ENCODE results near the gene HNRNPF. TPM values are rescaled to one million over a fixed set of nuclear protein-coding genes. Genes with fewer than 3 reads are reported as not detected.
A peak's percentile ranks its signal among the peaks of the same experiment; 100 is the strongest.
"Not testable (repeated sequence)": the region's sequence is repeated elsewhere in the genome, so short reads cannot be mapped to it uniquely, and the experiment has no call there.

HNRNPF gene
- total RNA-seq, 1 experiment from 2014 or later, result 515 TPM

DNA sequence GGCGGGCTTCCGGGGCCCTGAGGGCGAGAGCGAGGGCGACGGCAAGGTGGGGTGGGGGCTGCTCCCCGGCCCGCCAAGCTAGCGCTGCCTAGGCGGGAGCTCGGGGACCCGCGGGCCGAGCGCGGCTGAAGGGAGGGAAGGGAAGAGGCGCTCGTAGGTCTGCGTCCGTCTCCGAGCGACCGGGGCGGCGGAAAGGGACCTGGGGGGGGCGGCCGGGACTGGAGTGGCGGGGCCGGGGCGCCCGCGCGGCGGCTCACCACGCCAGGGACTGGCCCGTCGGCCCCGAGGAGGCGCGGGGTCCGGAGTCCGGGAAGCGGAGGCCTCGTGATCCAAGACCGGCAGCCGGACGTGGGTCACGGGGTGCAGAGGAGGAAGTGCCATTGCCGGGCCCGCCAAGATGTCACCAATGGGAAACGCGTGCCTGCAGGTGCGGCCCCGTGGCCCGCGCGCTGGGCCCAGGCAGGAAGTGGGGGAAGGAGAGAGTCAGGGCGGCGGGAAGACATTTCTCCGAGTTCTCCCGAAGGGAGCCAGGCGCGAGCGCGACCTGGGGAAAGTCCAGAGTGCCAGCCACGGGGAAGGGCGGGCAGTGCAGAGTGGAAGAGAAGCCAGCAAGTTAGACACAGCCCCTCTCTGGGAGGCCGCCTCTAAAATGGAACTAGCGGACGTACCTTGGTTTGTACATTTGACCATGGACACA lies 11.9 kb downstream of the HNRNPF start:
- peak; percentile 94 for DNase-seq (ENCODE audit: low spot score)

DNA sequence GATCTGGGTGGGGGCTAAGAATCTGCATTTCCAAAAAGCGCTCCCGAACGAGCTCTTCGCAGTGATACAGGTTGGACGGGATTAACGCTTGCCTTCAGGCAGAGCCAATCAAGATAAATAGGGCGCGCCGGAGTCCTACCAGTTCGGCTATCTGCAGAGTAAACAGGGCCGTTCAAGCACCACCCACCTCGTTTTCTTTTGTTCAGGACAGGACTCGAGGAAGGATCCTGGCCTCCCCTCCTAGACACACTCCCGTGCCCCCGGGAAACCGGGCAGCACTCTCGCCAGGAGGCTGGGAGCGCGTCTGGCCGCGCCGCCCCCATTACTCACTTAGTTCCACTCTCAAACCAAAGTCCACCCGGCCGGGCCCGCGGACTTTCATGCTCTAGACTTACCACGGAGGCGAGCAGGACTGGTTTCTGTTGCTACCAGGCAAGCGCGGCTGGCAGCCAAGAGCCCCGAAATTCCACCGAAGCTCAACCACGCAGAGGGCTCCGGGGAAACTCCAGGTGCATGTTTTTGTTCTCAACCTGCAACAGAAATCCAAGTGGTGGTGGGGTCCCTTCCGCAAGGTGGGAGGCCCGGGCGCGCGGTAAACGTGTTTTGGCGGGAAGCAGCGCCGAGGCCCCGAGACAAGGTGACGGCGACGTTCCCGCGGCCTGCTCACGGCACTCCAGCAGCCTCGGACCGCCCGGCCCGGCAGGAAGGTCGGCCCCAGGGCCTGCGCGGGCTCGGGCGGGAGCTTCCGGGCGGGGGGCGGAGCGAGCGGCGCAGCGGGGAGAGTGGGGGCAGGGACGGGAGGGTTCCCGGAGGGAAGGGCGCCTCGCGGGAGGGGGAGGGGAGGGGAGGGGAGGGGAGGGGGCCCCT lies 12.7 kb downstream of the HNRNPF start:
- DNase-seq (ENCODE audit: low spot score), result peak; percentile 79

DNA sequence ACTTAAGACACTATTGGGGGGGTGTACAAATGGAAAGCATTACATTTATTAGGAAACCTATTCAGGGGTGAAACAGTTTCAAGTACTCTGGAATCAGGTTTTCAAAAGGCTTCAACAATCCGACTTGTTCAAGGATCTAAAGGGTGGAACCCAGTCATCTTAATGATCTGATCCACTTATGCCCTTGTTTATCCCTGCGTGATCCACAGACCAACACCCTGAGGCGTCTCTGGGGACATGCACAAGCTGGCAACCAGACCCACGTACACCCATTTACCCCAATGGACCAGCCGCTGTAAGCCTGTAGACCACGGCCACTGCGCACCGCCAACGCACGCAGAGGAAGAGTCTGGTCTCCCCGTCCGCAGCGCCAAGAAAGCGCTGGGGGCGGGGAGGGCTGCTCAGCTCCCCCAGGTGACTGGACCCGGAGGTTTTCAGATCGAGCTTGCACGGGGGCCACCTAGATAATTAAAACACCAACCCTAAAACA lies 13.4 kb downstream of the HNRNPF start:
- DNase-seq (ENCODE audit: low spot score), result no peak

DNA sequence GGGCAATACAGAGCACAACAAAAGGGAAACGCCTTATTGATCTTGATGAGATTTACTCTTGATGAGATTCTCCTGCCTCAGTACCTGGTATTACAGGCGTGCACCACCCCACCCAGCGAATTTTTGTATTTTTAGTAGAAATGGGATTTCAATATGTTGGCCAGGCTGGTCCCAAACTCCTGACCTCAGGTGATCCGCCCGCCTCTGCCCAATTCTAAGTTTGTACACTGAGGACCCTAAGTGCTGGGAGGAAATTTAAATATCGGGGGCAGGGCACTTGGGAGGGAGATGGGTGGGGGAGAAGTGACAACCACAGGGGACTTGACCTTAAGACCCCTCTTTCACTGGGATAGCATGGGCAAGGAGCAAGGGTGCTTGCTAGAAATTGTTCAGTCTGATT lies 14.1 kb downstream of the HNRNPF start:
- DNase-seq (ENCODE audit: low spot score), result no peak

DNA sequence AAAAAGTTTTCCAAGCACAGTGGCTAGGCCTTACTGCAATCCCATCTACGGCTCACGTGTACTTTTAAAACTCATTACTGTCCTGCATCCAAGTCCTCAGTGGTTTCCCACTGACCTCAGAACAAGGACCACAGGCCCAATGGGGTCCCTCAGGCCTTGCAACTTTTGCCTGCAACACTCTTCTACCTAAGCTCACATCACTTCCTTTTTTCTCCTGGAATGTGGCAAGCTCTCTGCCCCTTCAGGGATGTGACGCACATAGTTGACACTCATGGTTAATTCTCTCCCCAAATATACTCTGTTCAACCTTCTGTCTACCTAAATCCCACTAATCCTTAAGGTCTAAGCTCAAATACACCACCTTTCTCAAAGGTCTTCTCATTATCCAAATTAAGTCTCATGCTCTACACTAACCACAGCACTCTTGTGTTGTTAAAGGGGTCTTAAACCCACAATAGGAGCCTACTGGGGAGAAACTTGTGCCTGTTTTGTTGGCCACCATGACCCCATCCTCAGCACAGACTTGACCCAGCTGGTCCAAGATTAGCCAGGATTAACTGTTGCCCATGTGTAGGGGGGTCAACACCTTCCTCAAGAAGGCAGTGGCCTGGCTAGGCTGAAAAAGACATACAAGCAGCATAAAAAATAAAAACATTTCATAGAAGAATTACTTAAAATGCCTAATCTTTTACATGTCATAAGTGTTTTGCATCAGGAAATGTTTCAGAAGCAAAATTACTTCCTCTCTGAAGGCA lies 15.2 kb downstream of the HNRNPF start:
- DNase-seq (ENCODE audit: low spot score), result no peak

DNA sequence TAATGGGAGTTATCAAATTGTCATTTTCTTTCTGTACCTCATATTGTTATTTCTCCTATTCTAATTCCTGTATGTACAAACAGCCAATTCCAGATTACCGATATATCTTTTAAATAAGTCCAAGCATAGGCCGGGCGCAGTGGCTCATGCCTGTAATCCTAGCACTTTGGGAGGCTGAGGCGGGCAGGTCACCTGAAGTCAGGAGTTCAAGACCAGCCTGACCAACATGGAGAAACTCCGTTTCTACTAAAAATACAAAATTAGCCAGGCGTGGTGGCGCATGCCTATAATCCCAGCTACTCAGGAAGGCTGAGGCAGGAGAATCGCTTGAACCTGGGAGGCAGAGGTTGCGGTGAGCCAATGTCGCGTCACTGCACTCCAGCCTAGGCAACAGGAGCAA lies 15.8 kb downstream of the HNRNPF start:
- not testable (repeated sequence) for DNase-seq (ENCODE audit: low spot score)

DNA sequence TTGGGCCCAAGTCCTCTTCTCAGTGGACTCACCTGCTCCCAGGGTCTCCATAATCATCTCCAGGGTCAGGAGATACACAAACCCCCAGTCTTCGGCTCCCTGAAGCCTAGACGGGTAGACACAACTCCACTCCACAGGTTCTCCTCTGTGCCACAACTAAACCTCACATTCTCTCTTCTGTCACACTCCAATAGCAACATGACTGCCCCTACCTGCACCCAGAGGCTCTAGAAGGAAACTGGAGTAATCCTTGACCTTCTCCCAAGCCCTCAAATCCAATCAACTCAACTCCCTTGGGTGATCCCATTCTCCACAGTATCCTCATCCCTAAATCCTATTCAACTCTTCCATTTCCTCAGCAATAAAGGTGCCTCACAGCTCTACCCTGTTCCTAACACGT lies 16.2 kb downstream of the HNRNPF start:
- DNase-seq (ENCODE audit: low spot score), result no peak

DNA sequence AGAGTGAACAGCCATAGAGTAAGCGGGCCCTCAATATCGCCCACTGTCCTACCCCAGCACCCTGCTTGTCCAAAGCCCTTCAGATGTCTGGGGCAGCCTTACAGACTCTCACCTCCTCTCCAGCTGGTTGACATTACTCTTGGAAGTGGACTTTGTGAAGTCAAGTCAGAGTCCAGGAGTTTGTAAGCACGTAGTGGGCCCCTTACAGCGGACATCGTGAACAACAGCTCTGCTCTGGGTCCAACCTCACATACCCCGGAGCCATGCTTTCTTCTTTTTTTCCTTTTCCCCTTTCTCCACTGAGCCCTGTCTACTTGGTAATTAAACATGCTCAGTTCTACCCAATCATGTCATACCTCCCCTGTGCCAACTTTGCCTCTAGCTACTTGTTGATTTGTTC lies 17.5 kb downstream of the HNRNPF start:
- DNase-seq (ENCODE audit: low spot score), result peak; percentile 0

DNA sequence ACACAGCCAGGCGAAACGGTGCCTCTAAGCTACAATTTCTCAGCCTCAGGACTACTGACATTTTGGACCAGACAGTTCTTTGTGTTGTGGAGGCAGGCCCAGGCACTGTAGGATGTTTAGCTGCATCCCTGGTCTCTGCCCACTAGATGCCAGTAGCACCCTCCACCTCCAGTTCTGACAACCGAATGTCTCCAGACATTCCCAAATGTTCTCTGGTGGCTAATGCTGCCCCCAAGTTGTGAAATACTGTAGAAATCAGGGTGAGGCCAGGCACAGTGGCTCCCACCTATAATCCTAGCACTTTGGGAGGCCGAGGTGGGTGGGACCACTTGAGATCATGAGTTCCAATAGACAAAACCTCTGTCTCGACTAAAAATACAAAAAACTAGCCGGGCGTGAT lies 18.2 kb downstream of the HNRNPF start:
- DNase-seq (ENCODE audit: low spot score), result no peak

DNA sequence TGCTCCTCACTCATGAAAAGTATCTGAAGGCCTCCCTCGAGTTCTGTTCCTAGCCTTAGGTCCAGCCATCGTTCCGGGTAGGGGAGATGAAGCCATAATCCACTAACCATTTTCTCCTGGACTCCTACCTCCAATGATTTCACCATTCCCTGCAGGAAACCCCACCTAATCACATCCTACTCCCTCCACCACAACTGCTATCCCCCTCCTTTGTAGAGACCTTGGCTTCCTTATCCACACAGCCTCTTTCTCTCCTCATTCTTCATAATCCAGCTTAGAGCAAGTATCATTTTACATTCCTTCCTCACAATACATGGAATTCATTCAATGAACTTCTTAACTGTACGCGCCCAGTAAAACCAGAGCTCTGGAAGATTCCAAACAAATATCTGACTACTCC lies 18.7 kb downstream of the HNRNPF start:
- DNase-seq (ENCODE audit: low spot score), result no peak

DNA sequence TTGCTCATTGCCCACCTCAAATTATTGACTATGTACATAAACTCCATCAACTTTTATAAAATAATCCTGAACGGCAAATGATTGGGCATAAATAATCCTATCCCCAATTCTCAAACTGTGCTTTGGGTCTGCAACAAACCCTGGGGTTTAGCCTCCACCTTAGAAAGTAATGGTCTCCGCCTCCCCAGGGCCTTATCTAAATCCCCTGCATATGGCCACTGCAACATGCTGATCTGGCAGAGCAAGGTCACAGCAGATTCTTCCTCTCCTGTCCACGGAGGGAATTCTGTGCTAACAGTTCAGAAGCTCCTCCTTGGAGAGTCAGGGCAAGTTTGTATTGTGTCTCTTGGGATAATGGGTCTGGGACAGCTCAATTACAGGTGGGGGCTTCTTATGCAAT lies 19.1 kb downstream of the HNRNPF start:
- DNase-seq (ENCODE audit: low spot score), result no peak

DNA sequence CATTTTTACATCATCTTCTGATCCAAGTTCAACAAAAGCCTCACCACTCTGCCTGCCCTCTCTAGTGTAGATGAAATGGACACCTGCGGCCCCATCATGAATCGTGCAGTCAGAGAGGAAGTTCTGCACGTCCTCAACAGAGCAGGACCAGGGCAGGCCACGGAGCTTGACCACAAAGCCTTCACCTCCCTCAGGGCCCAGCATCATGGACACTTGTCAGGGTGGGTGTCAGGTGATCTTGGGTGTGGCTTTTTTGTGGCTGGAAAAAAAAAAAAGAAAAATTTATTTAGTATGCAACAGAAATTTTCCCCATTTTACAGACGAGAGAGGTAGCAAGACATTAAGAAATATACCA lies 21.3 kb downstream of the HNRNPF start:
- DNase-seq (ENCODE audit: low spot score), result no peak

DNA sequence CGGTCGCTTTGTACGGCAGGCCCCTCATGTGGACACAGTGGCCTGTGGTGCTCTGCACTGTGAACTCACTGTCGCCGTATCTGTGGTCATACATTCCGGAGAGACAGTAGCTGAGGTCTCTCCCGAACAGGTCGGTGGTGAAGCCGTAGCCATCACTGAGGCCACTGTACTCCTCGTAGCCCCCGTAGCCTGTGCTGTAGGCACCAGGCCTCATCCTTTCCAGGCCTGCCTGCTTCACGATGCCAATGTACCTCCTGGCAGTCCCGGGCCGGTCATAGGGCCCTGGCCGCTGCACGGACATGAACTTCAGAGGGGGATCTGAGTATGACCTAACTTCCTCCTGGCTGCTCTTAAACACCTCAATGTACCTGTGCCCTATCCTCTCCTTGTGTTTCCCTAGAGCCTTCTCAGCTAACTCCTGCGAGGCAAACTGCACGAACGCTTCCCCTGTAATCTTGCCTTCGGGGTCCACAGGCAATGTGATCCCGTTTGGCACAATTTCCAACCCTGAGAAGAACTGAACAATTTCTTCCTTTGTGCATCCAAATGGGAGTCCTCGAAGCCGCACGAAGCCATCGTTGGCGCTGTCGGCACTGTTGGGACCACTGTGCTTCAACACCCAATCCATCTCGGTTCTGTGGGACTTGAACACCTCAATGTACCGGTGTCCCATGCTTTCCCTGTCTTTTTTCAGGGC lies 21.9 kb downstream of the HNRNPF start:
- peak; percentile 0 for DNase-seq (ENCODE audit: low spot score)

DNA sequence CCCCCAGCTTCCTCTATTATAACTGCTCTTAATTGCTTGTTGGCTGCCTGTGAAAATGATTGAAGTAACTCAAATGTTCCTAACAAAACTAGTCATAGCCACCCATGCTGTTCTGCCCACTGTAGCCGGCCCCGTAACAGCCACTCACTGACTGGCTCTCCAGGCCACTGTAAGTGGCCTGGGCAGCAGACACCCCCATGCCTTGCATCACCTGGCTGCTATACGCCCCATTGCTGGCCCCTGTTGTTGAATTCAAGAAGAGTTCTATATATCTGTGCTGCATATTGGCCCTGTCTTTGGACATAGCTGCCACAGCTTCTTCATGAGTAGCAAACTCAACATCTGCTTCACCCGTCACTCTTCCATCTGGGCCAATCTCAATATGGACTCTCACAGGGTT lies 22.4 kb downstream of the HNRNPF start:
- DNase-seq (ENCODE audit: low spot score), result peak; percentile 0

DNA sequence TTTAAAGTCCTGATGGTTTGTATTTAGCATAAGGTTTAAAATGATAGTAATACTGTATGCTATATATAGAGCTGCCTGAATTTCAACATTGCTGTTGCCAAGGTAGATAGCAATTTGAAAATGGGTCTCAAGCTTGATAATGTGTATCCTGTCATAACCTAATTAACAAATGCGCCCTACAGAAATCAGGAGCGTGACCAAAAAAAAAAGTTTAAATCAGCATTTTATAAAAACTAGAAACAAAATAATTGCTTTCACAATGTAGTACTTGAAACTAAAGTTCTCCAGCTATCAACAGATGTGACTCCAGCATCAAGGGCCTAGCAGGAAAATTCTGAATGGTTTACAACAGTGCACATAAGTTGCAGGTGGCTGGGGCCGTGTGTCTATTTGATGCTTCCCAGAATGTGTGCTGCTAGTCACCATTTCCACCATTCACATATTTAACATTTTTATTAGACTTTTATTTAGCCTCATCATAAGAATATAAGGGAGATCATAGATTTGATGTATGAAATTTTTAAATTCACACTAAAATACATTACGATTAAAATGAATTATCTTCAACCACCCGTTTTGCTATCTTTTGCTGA lies 23.5 kb downstream of the HNRNPF start:
- DNase-seq (ENCODE audit: low spot score), result no peak

DNA sequence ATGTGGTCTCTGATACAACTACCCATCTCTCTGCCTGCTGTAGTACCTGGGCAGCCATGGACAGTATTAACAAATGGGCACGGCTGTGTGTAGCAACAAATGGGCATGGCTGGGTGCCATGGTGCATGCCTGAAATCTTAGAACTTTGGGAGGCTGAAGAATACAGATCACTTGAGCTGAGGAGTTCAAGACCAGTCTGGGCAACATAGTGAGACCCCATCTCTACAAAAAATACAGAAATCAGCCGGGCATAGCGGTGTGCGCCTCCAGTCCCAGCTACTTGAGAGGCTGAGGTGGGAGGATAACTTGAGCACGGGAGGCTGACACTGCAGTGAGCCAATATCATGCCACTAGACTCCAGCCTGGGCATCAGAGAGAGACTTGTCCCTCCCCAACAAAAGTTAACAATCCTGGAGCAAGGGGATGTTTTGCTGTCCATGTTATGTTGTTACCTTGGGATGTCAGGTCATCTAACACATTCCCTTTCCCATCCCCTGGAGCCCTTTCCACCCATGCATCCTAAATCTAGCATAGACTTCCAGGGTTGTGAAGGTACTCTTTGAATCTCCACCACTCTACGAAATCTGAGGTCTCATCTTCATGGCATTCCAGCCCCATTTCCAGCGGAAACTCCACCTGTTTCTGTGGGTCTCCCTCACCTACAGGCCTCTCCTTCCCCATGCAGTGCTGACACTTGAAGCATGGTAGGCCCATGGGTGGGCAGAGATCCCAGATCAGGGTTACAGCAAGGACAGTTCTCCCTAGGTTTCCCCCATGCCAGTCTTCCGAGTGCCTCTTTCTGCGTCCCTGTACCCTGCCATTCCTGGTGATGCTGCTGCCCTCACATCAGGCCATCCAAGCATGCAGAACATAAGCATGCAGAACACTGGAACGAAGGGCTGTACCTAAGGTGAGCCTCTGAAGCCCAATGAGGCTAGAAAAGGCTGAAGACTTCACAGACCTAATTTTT lies 24.4 kb downstream of the HNRNPF start:
- DNase-seq (ENCODE audit: low spot score), result peak; percentile 46

DNA sequence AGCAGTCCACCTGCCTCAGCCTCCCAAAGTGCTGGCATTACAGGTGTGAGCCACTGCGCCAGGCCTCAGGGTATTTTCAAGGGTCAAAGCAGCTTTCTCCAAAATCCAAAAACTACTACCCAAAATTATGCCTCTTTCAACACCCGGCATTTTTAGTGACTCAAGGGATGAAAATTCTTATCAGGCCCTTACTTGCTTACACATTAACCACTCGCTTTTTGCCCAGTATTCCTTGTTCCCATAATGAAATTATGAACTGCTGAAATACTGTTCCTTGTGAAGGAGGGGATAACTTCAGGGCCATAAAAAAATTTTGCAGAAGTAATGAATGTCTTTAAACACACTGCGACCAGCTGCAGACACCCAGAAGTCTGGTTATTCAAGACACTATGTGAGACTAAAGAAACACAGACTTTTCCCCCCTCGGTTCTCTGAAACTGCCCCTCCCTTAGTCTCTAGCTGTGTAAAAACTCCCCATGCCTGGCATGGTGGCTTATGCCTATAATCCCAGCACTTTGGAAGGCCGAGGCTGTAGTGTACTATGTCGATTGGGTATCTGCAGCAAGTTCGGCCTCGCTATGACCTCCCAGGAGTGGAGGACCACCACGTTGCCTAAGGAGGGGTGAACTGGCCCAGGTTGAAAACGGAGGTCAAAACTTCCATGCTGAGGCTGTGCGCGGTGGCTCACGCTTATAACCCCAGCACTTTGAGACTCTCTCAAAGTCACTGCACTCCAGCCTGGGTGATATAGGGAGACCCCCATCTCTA lies 25.6 kb downstream of the HNRNPF start:
- DNase-seq (ENCODE audit: low spot score), result no peak

DNA sequence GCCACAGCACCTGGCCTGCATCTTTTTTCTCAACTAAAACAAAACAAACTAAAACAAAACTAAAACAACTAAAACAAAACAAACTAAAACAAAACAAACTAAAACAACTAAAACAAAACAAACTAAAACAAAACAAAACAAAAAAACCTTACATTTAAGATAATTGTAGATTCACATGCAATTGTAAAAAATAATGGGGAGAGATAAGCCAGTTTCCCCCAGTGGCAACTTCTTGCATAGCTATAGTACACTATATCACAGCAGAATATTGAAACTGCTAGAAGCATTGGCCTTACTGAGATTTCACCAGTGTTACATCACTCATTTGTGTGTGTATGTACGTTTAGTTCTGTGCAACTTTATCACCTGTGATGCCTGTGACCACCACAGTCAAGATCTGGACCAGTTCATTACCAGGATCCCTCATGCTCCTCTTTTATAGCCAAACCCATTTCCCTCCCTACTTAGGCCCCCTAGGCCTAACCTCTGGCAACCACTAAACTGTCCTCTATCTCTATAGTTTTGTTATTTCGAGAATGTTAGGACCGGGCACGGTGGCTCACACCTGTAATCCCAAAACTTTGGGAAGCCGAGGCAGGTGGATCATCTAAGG lies 28.3 kb downstream of the HNRNPF start:
- DNase-seq (ENCODE audit: low spot score), result no peak

DNA sequence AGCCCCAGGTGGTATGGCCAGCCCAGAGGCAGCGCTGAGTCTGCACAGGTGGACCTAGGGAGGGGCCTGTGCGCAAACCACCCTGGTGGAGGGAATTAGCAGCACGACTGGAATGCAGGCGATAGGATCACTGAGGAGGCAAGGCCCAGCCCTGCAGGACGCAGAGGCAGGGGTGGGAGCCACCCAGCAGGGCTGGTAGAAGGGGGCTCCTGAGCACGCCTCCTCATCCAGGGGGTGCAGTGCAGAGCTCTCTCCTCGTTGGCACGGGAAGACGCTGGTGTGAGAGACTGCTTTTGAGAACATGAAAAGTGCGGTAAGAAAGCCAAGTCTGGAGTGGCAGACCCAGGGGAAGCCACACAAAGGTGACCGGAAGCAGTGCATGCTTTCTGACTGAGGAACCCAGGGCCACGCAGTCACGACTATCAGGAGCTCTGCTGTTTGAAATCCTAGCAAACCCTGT lies 31.5 kb downstream of the HNRNPF start:
- DNase-seq (ENCODE audit: low spot score), result peak; percentile 88
